Choroid plexus epithelial cell (primary cell): ENCODE measurements around the gene YWHAE.

ENCODE experiments used
- DNase-seq: peaks from one replicate; pipeline ENCODE4 v3.0.0-alpha.2; 2010; ENCODE audit warnings: low read depth
- H3K4me3 ChIP-seq: 2 replicates; pipeline ENCODE4 v1.5.1; 2011; ENCODE audit warnings: low read depth, mild to moderate bottlenecking, control low read depth, low read length, moderate library complexity
- CTCF ChIP-seq: conservative IDR thresholded peaks from 2 replicates; pipeline ENCODE4 v1.5.1; 2011; ENCODE audit warnings: low read depth, mild to moderate bottlenecking, control low read depth, inconsistent platforms, low read length, moderate library complexity

YWHAE gene

GRCh38 chr17:1300371-1300905 lies 99.6 kb downstream of the YWHAE start:
- DNase-seq = no peak
- no peak for TF ChIP-seq CTCF
- no peak overlapping the region for H3K4me3 ChIP-seq

DNA sequence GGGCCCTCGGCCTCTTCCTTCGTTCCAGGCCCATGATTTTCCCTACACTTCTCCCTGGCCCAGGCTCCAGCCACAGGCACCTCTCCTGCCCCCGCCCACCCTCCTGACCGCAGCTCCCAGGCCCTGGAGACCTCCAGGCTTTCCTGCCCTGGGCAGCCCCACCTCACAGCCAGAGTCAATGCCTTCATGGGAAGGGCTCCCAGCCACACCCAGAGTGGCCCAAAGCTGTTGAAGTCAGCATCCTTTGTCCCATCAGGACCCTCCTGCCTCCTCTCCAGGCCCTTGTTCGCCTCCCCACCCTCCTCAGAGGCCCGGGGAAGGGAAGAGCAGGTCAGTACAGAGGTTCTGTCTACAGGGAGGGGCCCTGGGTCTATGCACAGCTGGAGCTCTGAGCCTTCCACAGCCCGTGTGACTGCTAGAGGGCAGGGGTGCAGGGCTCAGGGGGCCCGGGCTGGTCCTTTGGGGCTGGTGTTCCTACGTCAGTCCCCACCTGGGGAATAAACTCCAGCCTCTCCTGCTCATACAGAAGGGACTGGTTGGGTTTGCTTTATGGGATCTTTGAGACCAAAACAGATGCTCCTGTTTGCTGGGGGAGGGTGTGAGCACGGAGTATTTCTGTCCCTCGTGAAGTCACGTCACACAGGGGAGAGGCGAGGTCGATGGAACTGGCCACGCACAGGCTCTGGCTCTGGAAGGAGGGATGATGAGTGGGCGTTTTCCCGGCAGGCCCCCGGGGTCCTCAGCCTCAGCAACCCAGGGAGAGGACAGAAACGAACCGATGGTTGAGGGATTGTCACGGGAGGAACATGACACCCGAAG lies 100.3 kb downstream of the YWHAE start:
- no peak for DNase-seq
- H3K4me3 ChIP-seq = no peak overlapping the region
- no peak for TF ChIP-seq CTCF

DNA sequence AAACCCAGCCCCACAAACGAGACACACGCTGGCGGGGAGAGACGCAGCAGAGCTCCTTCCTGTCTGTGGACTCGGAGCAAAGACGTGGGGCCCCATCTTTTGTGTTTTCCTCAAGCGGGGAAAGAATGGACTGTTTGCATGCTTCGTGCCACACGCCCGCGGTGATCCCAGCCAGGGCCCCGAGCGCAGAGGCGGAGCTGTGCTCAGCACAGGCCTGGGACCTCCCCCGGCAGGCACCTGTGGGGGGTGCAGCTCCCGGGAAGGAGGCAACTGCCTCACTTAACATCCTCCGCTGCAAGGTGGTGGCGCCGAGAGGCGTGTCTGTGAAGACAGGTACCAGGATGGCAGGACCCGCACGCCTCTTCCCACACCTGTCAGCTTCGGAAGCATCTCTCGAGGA lies 101.4 kb downstream of the YWHAE start:
- no peak overlapping the region for H3K4me3 ChIP-seq
- DNase-seq = peak; percentile 6
- no peak for TF ChIP-seq CTCF
